ENCODE results near the gene MEF2D.

Gene MEF2D

GRCh38 chr1:156480016-156480370 is 20.6 kb downstream of the MEF2D start:
- POLR2A ChIA-PET: interaction anchor here (0.7 kb wide), 1 partner anchor 21 kb away, joined by 4 read pairs; the partner anchor contains the start of gene MEF2D

GRCh38 chr1:156479093-156480015 is 21.2 kb downstream of the MEF2D start:
- TF ChIP-seq CTCF (IDR thresholded peaks at IDR 0.05; ENCODE audit: insufficient read depth, low read length, missing control alignments): no peak
- ChIA-PET CTCF (interaction anchor here (1.1 to 14.8 kb wide), 6 partner anchors 11 to 124 kb away, joined by 3 to 270 read pairs (median 5); partner anchors contain the start of gene MEF2D), POLR2A (no interaction called here)
- DNase-seq (ENCODE audit: low read depth, low spot score): no peak
- no peak overlapping the region for H3K4me3 ChIP-seq (ENCODE audit: low read depth, low read length)

More at GRCh38 chr1:156480016-156480370, 20.6 kb downstream of the MEF2D start:
- TF ChIP-seq CTCF (IDR thresholded peaks at IDR 0.05; ENCODE audit: insufficient read depth, low read length, missing control alignments): no peak
- H3K4me3 ChIP-seq (ENCODE audit: low read depth, low read length): no peak overlapping the region
- CTCF ChIA-PET: interaction anchor here (0.6 to 14.8 kb wide), 19 partner anchors 11 to 166 kb away, joined by 3 to 270 read pairs (median 5); partner anchors contain the start of gene MEF2D
- DNase-seq (ENCODE audit: low read depth, low spot score): no peak

- DNase-seq (ENCODE audit: low read depth, low spot score): no peak
- TF ChIP-seq CTCF (IDR thresholded peaks at IDR 0.05; ENCODE audit: insufficient read depth, low read length, missing control alignments): no peak
- H3K4me3 ChIP-seq (ENCODE audit: low read depth, low read length): no peak overlapping the region
- POLR2A ChIA-PET: no interaction called here
- CTCF ChIA-PET: interaction anchor here (1.1 to 3.6 kb wide), 4 partner anchors 9 to 130 kb away, joined by 3 to 20 read pairs (median 4); no protein-coding TSS in a partner anchor
Measured at GRCh38 chr1:156478250-156478627, 22.3 kb downstream of the MEF2D start.

GRCh38 chr1:156477526-156478249 is 22.9 kb downstream of the MEF2D start:
- no peak overlapping the region; the same call in 1 of the 2 replicates for H3K4me3 ChIP-seq (ENCODE audit: low read depth, low read length)
- no peak for DNase-seq (ENCODE audit: low read depth, low spot score)
- POLR2A ChIA-PET: no interaction called here
- no peak for TF ChIP-seq CTCF (IDR thresholded peaks at IDR 0.05; ENCODE audit: insufficient read depth, low read length, missing control alignments)
- CTCF ChIA-PET: interaction anchor here (1.1 to 3.6 kb wide), 4 partner anchors 9 to 131 kb away, joined by 3 to 20 read pairs (median 4); no protein-coding TSS in a partner anchor

GRCh38 chr1:156476501-156477298 is 23.9 kb downstream of the MEF2D start:
- no peak for TF ChIP-seq CTCF (IDR thresholded peaks at IDR 0.05; ENCODE audit: insufficient read depth, low read length, missing control alignments)
- DNase-seq (ENCODE audit: low read depth, low spot score): no peak
- POLR2A ChIA-PET: interaction anchor here (0.6 to 1.4 kb wide), 3 partner anchors 10 to 20 kb away, joined by 3 to 5 read pairs (median 4); no protein-coding TSS in a partner anchor
- H3K4me3 ChIP-seq (ENCODE audit: low read depth, low read length): no peak overlapping the region
- CTCF ChIA-PET: interaction anchor here (0.7 to 3.6 kb wide), 10 partner anchors 10 to 135 kb away, joined by 3 to 20 read pairs (median 4); no protein-coding TSS in a partner anchor

All from AG04449 (cell line).